ENCODE results near the gene KPNA2.

Gene KPNA2

DNA sequence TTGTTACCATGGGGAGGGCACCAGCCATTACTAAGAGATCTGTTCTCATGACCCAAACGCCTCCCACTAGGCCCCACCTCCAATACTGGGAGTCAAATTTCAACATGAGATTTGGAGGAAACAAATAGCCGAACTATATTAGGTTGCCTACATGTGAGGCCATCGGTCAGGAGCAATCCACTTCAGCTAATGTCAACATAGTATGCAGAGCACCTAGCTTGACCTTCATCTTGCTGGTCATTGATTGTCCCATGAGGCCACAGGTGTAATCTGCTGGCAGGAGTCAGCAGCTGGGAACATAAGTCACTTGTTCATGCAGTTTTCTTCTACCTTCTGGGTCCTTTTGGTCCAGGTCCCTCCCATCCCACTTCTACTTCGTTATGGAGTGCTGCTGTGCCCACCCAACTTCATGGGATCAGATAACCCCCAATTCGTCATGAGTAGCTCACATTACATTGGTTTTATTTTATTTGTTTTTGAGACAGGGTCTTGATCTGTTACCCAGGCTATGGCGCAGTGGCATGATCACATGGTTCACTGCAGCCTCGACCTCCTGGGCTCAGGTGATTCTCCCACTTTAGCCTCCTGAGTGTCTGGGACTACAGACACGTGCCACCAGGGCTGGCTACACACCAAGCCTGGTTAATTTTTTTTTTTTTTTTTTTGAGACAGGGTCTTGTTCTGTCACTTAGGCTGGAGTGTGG is 5.9 kb upstream of the KPNA2 start:
- no peaks in the 10 kb centered on the region for H3K36me3 ChIP-seq (ENCODE audit: insufficient read depth, low read length)
- TF ChIP-seq, protein P1, sequence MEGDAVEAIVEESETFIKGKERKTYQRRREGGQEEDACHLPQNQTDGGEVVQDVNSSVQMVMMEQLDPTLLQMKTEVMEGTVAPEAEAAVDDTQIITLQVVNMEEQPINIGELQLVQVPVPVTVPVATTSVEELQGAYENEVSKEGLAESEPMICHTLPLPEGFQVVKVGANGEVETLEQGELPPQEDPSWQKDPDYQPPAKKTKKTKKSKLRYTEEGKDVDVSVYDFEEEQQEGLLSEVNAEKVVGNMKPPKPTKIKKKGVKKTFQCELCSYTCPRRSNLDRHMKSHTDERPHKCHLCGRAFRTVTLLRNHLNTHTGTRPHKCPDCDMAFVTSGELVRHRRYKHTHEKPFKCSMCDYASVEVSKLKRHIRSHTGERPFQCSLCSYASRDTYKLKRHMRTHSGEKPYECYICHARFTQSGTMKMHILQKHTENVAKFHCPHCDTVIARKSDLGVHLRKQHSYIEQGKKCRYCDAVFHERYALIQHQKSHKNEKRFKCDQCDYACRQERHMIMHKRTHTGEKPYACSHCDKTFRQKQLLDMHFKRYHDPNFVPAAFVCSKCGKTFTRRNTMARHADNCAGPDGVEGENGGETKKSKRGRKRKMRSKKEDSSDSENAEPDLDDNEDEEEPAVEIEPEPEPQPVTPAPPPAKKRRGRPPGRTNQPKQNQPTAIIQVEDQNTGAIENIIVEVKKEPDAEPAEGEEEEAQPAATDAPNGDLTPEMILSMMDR (conservative IDR thresholded peaks at IDR 0.05; ENCODE audit: low read length), result no peak
- TF ChIP-seq EZH2phosphoT487 (IDR thresholded peaks at IDR 0.05; ENCODE audit: borderline replicate concordance), result no peak
- no peaks in the 10 kb centered on the region for H3F3A ChIP-seq (ENCODE audit: low read depth)
- H3K27me3 ChIP-seq (ENCODE audit: insufficient read depth, low read length, poor library complexity, severe bottlenecking), result no peaks in the 10 kb centered on the region
- H3K4me1 ChIP-seq (ENCODE audit: insufficient read depth, low read length, poor library complexity, severe bottlenecking), result peaks cover 5% of the 10 kb centered on the region
- no peak overlapping the region for H3K4me2 ChIP-seq (ENCODE audit: low read depth, low read length, poor library complexity, severe bottlenecking)
- no peaks in the 10 kb centered on the region for H4K20me1 ChIP-seq (ENCODE audit: insufficient read depth, low read length, poor library complexity, severe bottlenecking)
- H2AFZ ChIP-seq (ENCODE audit: low read length), result peak overlapping the region; percentile 4; the same call in 1 of the 2 replicates
- H3K9ac ChIP-seq (ENCODE audit: low read depth, low read length, poor library complexity, severe bottlenecking), result no peak overlapping the region
- no peaks in the 10 kb centered on the region for H3K79me2 ChIP-seq (ENCODE audit: insufficient read depth, low read length)
- no peaks in the 10 kb centered on the region for H3K9me2 ChIP-seq (replicated peaks; ENCODE audit: low read depth, low read length)
- H3K9me3 ChIP-seq (ENCODE audit: insufficient read depth, low read depth, low read length), result no peaks in the 10 kb centered on the region
- H3K4me3 ChIP-seq (ENCODE audit: low read length, poor library complexity, severe bottlenecking), result no peak overlapping the region

DNA sequence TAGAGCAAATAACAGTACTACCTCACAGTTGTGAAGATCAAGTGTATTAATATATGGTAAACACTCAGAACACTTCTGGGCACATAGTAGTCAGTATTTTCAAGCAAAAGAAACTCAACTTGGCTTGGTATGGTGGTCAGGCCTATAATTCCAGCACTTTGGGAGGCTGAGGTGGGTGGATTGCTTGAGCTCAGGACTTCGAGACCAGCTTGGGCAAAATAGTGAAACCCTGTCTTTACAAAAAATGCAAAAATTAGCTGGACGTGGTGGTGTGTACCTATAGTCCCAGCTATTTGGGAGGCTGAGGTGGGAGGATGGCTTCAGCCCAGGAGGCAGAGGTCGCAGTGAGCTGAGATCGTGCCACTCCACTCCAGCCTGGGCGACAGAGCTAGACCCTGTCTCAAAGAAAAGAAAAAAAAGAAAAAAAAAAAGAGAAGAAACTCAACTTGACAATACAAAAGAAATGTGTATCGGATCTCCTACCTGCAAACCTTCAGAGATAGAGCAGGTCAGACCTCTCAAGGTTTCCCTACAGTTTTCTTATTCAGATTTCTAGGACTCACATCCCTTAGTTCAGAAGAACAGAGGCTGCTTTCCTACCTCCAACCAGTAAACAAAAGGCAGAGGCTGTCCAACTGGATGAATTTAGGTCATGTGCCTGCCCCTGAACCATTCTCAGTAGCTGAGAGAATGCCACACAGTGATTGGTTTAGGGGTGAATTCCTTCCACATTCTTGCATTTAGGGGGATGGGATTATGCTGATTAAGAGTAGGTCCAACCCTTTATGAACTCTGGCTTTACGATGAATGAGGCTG is 1.7 kb upstream of the KPNA2 start:
- Histone ChIP-seq H3K4me2 (ENCODE audit: low read depth, low read length, poor library complexity, severe bottlenecking) (peak overlapping the region; percentile 76), H3K4me1 (ENCODE audit: insufficient read depth, low read length, poor library complexity, severe bottlenecking) (peaks cover 26% of the 10 kb centered on the region), H3K79me2 (ENCODE audit: insufficient read depth, low read length) (peaks cover 34% of the 10 kb centered on the region), H3F3A (ENCODE audit: low read depth) (no peaks in the 10 kb centered on the region), H3K36me3 (ENCODE audit: insufficient read depth, low read length) (peaks cover 20% of the 10 kb centered on the region; the same call in 1 of the 2 replicates), H3K27me3 (ENCODE audit: insufficient read depth, low read length, poor library complexity, severe bottlenecking) (peaks cover 9% of the 10 kb centered on the region), H3K9ac (ENCODE audit: low read depth, low read length, poor library complexity, severe bottlenecking) (peak overlapping the region; percentile 58), H3K9me3 (ENCODE audit: insufficient read depth, low read depth, low read length) (no peaks in the 10 kb centered on the region), H2AFZ (ENCODE audit: low read length) (no peak overlapping the region; the same call in 1 of the 2 replicates), H4K20me1 (ENCODE audit: insufficient read depth, low read length, poor library complexity, severe bottlenecking) (peaks cover 31% of the 10 kb centered on the region), H3K4me3 (ENCODE audit: low read length, poor library complexity, severe bottlenecking) (peak overlapping the region; percentile 72), H3K9me2 (replicated peaks; ENCODE audit: low read depth, low read length) (no peaks in the 10 kb centered on the region)
- TF ChIP-seq, protein P1 (conservative IDR thresholded peaks at IDR 0.05; ENCODE audit: low read length), result no peak
- TF ChIP-seq EZH2phosphoT487 (IDR thresholded peaks at IDR 0.05; ENCODE audit: borderline replicate concordance), result no peak

DNA sequence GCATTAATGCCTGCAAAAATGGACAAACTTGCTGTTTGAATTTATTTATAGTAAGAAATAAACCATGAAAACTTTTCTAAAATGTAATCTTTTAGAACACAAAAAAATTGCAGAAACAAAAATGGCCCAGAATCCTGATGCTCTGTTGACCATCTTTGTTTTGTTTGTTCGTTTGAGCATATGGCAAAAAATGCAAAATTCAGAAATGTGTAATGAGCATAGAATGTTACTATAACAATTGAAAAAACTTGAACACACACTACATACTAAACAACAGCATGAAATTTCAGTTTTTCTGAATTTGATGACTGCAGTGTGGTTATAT is 1.1 kb upstream of the KPNA2 start:
- Histone ChIP-seq H3K79me2 (ENCODE audit: insufficient read depth, low read length) (peaks cover 40% of the 10 kb centered on the region), H3F3A (ENCODE audit: low read depth) (no peaks in the 10 kb centered on the region), H3K9me3 (ENCODE audit: insufficient read depth, low read depth, low read length) (no peaks in the 10 kb centered on the region), H3K36me3 (ENCODE audit: insufficient read depth, low read length) (peaks cover 26% of the 10 kb centered on the region; the same call in 1 of the 2 replicates), H3K9me2 (replicated peaks; ENCODE audit: low read depth, low read length) (no peaks in the 10 kb centered on the region), H3K9ac (ENCODE audit: low read depth, low read length, poor library complexity, severe bottlenecking) (peak overlapping the region; percentile 58), H4K20me1 (ENCODE audit: insufficient read depth, low read length, poor library complexity, severe bottlenecking) (peaks cover 36% of the 10 kb centered on the region), H3K4me2 (ENCODE audit: low read depth, low read length, poor library complexity, severe bottlenecking) (peak overlapping the region; percentile 76), H3K27me3 (ENCODE audit: insufficient read depth, low read length, poor library complexity, severe bottlenecking) (peaks cover 9% of the 10 kb centered on the region), H3K4me3 (ENCODE audit: low read length, poor library complexity, severe bottlenecking) (peak overlapping the region; percentile 72), H3K4me1 (ENCODE audit: insufficient read depth, low read length, poor library complexity, severe bottlenecking) (peaks cover 30% of the 10 kb centered on the region), H2AFZ (ENCODE audit: low read length) (peak overlapping the region; percentile 65; the same call in 1 of the 2 replicates)
- TF ChIP-seq, protein P1 (conservative IDR thresholded peaks at IDR 0.05; ENCODE audit: low read length), result no peak
- TF ChIP-seq EZH2phosphoT487 (IDR thresholded peaks at IDR 0.05; ENCODE audit: borderline replicate concordance), result no peak

Data from Loucy (cell line).